Vagina (tissue), 2 donors: Measurements from ENCODE around the gene FBXL20. TPM values are rescaled to one million over a fixed set of nuclear protein-coding genes. Genes with fewer than 3 reads are reported as not detected.

ENCODE experiments used
- DNase-seq, 2 donors: peaks; one replicate each; pipeline ENCODE4 v3.0.0-alpha.2; 2017; ENCODE audit errors: extremely low spot score in 2 of 2
- H3K27ac ChIP-seq: fragments of 200-600 bp; sonication (generic); one replicate; pipeline ENCODE4 v1.5.1; 2019
- H3K27me3 ChIP-seq: fragments of 200-600 bp; sonication (generic); one replicate; pipeline ENCODE4 v1.5.1; 2019
- H3K36me3 ChIP-seq, 2 donors: fragments of 200-600 bp; sonication (generic); one replicate each; pipeline ENCODE4 v1.5.1; 2017 to 2019
- H3K4me1 ChIP-seq: fragments of 200-600 bp; sonication (generic); one replicate; pipeline ENCODE4 v1.5.1; 2019
- H3K4me3 ChIP-seq, 2 donors: fragments of 200-600 bp; sonication (generic); 1 replicate in 1 of 2; 2 replicates in 1 of 2; pipeline ENCODE4 v1.5.1; 2016 to 2019
- H3K9me3 ChIP-seq: fragments of 200-600 bp; sonication (generic); one replicate; pipeline ENCODE4 v1.5.1; 2019
- POLR2A ChIP-seq, 2 donors: fragments of 450-650 bp; IDR thresholded peaks; one replicate each; pipeline ENCODE4 v1.6.1; 2017; ENCODE audit warnings: antibody characterized with exemption in 2 of 2, mild to moderate bottlenecking in 2 of 2, moderate library complexity in 2 of 2
- POLR2AphosphoS5 ChIP-seq, 2 donors: sonication (generic); formaldehyde crosslinking; IDR thresholded peaks; one replicate each; pipeline ENCODE4 v1.9.0; 2017; ENCODE audit warnings: antibody characterized with exemption in 2 of 2, mild to moderate bottlenecking in 2 of 2, low read depth in 1 of 2; ENCODE audit not compliant: insufficient read depth in 1 of 2
- intact Hi-C: fragments of 100-400 bp; cut with DNase I; formaldehyde crosslinking; loops from one replicate; pipeline ENCODE4 v1.15.1; 2023
- total RNA-seq: library from RNA; depleted of rRNA; stranded (reverse); fragments of >200 nt; gene quantifications from one replicate; pipeline ENCODE4 v1.2.3, GENCODE V29; 2016
- TF ChIP-seq, protein P1 (sequence below), 3 experiments: fragments of 450-650 bp in 2 of 3; fragments of 200-600 bp in 1 of 3; sonication (generic) in 1 of 3; IDR thresholded peaks; one replicate each; pipeline ENCODE4 v1.5.1; 2017 to 2019; ENCODE audit warnings: antibody characterized with exemption in 3 of 3, mild to moderate bottlenecking in 2 of 3, moderate library complexity in 2 of 3

FBXL20 gene
- total RNA-seq, 1 donor from 2014 or later = 15.7 TPM

DNA sequence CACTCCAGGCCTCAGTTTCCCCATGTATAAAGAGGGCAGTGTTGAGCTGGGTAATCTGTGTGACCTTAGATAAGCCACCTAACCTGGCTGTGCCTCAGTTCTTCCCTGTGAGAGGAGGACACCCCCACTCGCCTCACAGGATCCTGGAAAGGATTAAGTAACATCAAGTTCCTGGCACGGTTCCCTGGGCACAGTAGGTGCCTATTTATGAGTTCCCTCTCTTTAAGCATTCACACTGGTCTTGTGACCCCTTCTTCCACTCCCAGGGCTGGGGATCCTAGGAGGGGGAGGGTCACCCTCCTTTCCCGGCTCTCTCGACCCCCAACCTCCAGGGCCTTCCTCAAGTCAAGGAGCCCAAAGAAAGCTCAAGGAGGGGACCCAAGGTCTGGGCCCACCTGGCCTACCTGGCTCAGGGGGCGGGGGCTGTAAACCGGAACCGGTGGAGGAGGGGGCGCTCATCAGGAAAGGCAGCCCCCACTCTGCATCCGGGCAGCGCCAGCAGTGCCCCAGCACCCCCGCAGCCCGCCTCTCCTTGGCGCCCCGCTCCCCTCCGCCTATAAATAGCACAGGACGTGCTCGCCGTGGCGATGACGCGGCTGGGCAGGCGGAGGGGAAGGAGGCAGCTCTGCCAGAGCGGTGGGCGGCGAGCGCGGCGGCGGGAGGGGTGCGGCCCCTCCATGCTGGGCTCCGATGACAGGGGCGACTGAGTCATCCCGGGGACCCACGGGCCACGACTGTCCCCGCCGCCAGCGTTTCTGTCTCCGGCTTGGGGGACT lies 191.9 kb downstream of the FBXL20 start:
- Histone ChIP-seq H3K4me3 (peak overlapping the region; percentile 34 to 39), H3K27me3 (no peaks in the 10 kb centered on the region), H3K4me1 (peaks cover 31% of the 10 kb centered on the region), H3K9me3 (no peaks in the 10 kb centered on the region), H3K36me3 (peaks cover 0 to 7% of the 10 kb centered on the region in 2 donors), H3K27ac (peak overlapping the region; percentile 21)
- intact Hi-C loops = no loop called here
- TF ChIP-seq, protein P1, sequence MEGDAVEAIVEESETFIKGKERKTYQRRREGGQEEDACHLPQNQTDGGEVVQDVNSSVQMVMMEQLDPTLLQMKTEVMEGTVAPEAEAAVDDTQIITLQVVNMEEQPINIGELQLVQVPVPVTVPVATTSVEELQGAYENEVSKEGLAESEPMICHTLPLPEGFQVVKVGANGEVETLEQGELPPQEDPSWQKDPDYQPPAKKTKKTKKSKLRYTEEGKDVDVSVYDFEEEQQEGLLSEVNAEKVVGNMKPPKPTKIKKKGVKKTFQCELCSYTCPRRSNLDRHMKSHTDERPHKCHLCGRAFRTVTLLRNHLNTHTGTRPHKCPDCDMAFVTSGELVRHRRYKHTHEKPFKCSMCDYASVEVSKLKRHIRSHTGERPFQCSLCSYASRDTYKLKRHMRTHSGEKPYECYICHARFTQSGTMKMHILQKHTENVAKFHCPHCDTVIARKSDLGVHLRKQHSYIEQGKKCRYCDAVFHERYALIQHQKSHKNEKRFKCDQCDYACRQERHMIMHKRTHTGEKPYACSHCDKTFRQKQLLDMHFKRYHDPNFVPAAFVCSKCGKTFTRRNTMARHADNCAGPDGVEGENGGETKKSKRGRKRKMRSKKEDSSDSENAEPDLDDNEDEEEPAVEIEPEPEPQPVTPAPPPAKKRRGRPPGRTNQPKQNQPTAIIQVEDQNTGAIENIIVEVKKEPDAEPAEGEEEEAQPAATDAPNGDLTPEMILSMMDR (IDR thresholded peaks at IDR 0.05) = no peak
- TF ChIP-seq POLR2A (IDR thresholded peaks at IDR 0.05) (no peak), POLR2AphosphoS5 (IDR thresholded peaks at IDR 0.05; ENCODE audit: insufficient read depth in 1 of 2, low read depth in 1 of 2) (peak; percentile 33 to 75)
- DNase-seq = no peak

DNA sequence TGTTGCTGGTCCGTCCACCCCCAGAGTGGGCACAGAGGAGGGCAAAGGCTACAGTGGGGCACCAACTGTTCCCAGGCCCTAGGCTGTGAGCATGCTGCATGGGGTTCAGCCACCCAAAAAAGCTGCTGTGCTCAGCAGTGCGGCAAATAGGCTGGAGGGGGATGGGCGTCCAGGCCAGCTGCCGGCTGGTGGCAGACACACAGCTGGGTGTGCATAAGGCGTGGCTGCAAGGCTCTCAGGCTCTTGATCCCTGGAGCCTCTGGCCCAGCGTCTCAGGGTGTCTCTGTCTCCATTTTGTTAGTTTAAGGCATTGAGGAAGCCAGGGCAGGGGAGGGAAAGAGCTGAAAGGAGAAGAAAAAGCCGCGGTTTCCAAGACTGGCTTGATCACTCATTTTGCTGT lies 192.5 kb downstream of the FBXL20 start:
- Histone ChIP-seq H3K9me3 (no peaks in the 10 kb centered on the region), H3K4me1 (peaks cover 31% of the 10 kb centered on the region), H3K4me3 (no peak overlapping the region), H3K27ac (no peak overlapping the region), H3K36me3 (peaks cover 0 to 14% of the 10 kb centered on the region in 2 donors), H3K27me3 (no peaks in the 10 kb centered on the region)
- TF ChIP-seq POLR2A (IDR thresholded peaks at IDR 0.05) (no peak), POLR2AphosphoS5 (IDR thresholded peaks at IDR 0.05; ENCODE audit: insufficient read depth in 1 of 2, low read depth in 1 of 2) (no peak)
- TF ChIP-seq, protein P1 (IDR thresholded peaks at IDR 0.05) = no peak
- no peak for DNase-seq
- intact Hi-C loops = no loop called here

DNA sequence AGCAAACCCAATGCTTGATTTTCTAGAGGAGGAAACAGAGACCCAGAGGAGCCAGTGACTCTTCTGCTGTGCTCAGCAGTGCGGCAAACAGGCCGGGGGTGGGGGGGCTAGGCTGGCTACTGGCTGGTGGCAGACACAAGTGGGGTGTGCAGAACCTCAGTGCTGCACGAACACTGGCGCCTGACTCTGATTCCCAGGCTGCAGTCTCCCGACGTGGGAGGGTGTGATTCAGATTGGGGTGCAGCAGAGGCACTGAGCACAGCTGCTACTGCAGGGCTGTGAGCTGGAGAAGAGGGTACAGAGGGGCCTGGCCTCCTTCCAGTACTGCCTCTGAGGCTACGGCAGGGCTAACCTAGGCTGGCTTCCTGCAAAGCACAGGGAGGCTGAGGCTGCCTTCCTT lies 193.3 kb downstream of the FBXL20 start:
- TF ChIP-seq, protein P1 (IDR thresholded peaks at IDR 0.05) = no peak
- TF ChIP-seq POLR2AphosphoS5 (IDR thresholded peaks at IDR 0.05; ENCODE audit: insufficient read depth in 1 of 2, low read depth in 1 of 2) = no peak
- no peak for TF ChIP-seq POLR2A (IDR thresholded peaks at IDR 0.05)
- intact Hi-C loops = no loop called here
- H3K27ac ChIP-seq = no peak overlapping the region

DNA sequence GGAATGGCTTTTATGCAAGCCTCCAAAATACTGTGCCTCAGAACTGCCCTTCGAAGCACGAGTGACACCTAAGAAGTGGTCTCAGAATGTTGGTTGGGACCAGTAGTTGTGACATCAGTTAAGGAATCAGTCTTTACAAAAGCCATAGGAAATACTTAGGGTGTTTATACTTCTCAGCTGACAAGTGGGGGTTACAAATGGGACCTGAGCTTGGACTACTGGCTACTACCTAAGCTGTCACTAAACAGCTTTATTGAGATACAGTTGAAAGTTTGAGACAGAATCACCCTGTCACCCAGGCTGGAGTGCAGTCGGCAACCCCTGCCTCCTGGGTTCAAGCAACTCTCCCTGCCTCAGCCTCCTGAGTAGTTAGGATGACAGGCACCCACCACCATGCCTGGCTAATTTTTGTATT lies 196.3 kb downstream of the FBXL20 start:
- Histone ChIP-seq H3K27ac (no peak overlapping the region), H3K9me3 (no peaks in the 10 kb centered on the region), H3K4me3 (no peak overlapping the region), H3K36me3 (peaks cover 0 to 40% of the 10 kb centered on the region in 2 donors), H3K27me3 (no peaks in the 10 kb centered on the region), H3K4me1 (peaks cover 33% of the 10 kb centered on the region)
- intact Hi-C loops = no loop called here
- DNase-seq = no peak
- TF ChIP-seq POLR2A (IDR thresholded peaks at IDR 0.05) (no peak), POLR2AphosphoS5 (IDR thresholded peaks at IDR 0.05; ENCODE audit: insufficient read depth in 1 of 2, low read depth in 1 of 2) (no peak)
- TF ChIP-seq, protein P1 (IDR thresholded peaks at IDR 0.05) = no peak

More for the DNA sequence above, 193.3 kb downstream of the FBXL20 start:
- no peak for DNase-seq
- Histone ChIP-seq H3K4me1 (peaks cover 30% of the 10 kb centered on the region), H3K4me3 (no peak overlapping the region), H3K9me3 (no peaks in the 10 kb centered on the region), H3K27me3 (no peaks in the 10 kb centered on the region), H3K36me3 (peaks cover 0 to 21% of the 10 kb centered on the region in 2 donors)

DNA sequence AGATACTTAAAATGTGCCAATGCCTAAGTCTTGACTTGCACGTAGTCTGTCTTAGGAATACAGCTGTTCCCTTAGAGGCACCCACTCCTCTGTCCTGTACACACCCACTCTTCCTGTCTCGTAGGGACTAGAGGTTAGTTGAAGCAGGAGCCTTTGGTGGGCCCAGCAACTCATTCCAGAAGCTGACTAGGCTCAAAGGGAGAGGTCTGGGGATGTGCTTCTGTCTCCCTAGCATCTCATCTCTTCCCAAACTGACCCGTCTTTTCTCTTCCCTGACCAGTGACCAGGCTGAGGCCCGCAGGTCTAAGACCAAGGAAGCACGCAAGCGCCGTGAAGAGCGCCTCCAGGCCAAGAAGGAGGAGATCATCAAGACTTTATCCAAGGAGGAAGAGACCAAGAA lies 197.2 kb downstream of the FBXL20 start:
- intact Hi-C loops = no loop called here
- Histone ChIP-seq H3K9me3 (no peaks in the 10 kb centered on the region), H3K4me3 (no peak overlapping the region), H3K27me3 (no peaks in the 10 kb centered on the region), H3K27ac (no peak overlapping the region), H3K4me1 (peaks cover 27% of the 10 kb centered on the region), H3K36me3 (peaks cover 0 to 40% of the 10 kb centered on the region in 2 donors)
- no peak for DNase-seq
- TF ChIP-seq, protein P1 (IDR thresholded peaks at IDR 0.05) = no peak
- TF ChIP-seq POLR2A (IDR thresholded peaks at IDR 0.05) = no peak
- TF ChIP-seq POLR2AphosphoS5 (IDR thresholded peaks at IDR 0.05; ENCODE audit: insufficient read depth in 1 of 2, low read depth in 1 of 2) = no peak
